H9 (cell line): ENCODE results near the gene KMT5B. TPM values are rescaled to one million over a fixed set of nuclear protein-coding genes. Genes with fewer than 3 reads are reported as not detected.
A peak's percentile ranks its signal among the peaks of the same experiment; 100 is the strongest.

Experiments
- DNase-seq: peaks from one replicate; pipeline ENCODE4 v3.0.0-alpha.2; 2017
- H2AFZ ChIP-seq: one replicate; pipeline ENCODE4 v1.6.1; 2013; ENCODE audit warnings: mild to moderate bottlenecking, low read length, control low read depth, moderate library complexity
- H2AK5ac ChIP-seq: 2 replicates; pipeline ENCODE4 v1.6.1; 2013; ENCODE audit warnings: low read length, control low read depth, mixed read lengths; ENCODE audit not compliant: insufficient read length
- H2BK120ac ChIP-seq: one replicate; pipeline ENCODE4 v1.6.1; 2013; ENCODE audit warnings: low read depth, mild to moderate bottlenecking, low read length, control low read depth, inconsistent platforms; ENCODE audit not compliant: poor library complexity, severe bottlenecking
- H2BK12ac ChIP-seq: 2 replicates; pipeline ENCODE4 v1.6.1; 2013; ENCODE audit warnings: low read length, control low read depth, mixed read lengths, low read depth; ENCODE audit not compliant: insufficient read length
- H2BK15ac ChIP-seq: 2 replicates; pipeline ENCODE4 v1.6.1; 2013; ENCODE audit warnings: low read depth, low read length, control low read depth
- H2BK20ac ChIP-seq: one replicate; pipeline ENCODE4 v1.6.1; 2013; ENCODE audit warnings: low read depth, mild to moderate bottlenecking, low read length, control low read depth, inconsistent platforms; ENCODE audit not compliant: poor library complexity, severe bottlenecking
- H2BK5ac ChIP-seq: 2 replicates; pipeline ENCODE4 v1.6.1; 2013; ENCODE audit warnings: low read length, control low read depth, mixed read lengths; ENCODE audit not compliant: insufficient read length
- H3K14ac ChIP-seq: 2 replicates; pipeline ENCODE4 v1.6.1; 2013; ENCODE audit warnings: low read length, control low read depth; ENCODE audit not compliant: insufficient read depth
- H3K18ac ChIP-seq: 2 replicates; pipeline ENCODE4 v1.6.1; 2013; ENCODE audit warnings: low read depth, mild to moderate bottlenecking, mixed read lengths, low read length, control low read depth; ENCODE audit not compliant: insufficient read length
- H3K23ac ChIP-seq: 2 replicates; pipeline ENCODE4 v1.6.1; 2013; ENCODE audit warnings: low read length, control low read depth, mixed read lengths, low read depth; ENCODE audit not compliant: insufficient read length
- H3K23me2 ChIP-seq: 2 replicates; pipeline ENCODE4 v1.6.1; 2013; ENCODE audit warnings: low read depth, mild to moderate bottlenecking, mixed read lengths, low read length, control low read depth; ENCODE audit not compliant: insufficient read length, poor library complexity, severe bottlenecking
- H3K27ac ChIP-seq: 2 replicates; pipeline ENCODE4 v1.5.1; 2013; ENCODE audit warnings: low read length, control low read depth, mixed read lengths, low read depth; ENCODE audit not compliant: insufficient read length
- H3K27me3 ChIP-seq: 2 replicates; pipeline ENCODE4 v1.6.1; 2013; ENCODE audit warnings: low read length, control low read depth, inconsistent platforms; ENCODE audit not compliant: insufficient read depth
- H3K4ac ChIP-seq: 2 replicates; pipeline ENCODE4 v1.6.1; 2013; ENCODE audit warnings: low read depth, mild to moderate bottlenecking, control low read depth, inconsistent platforms, low read length, moderate library complexity
- H3K4me1 ChIP-seq: 2 replicates; pipeline ENCODE4 v1.6.1; 2013; ENCODE audit warnings: low read length, control low read depth, inconsistent platforms; ENCODE audit not compliant: insufficient read depth
- H3K4me2 ChIP-seq: 2 replicates; pipeline ENCODE4 v1.6.1; 2013; ENCODE audit warnings: low read length, control low read depth, mixed read lengths; ENCODE audit not compliant: insufficient read length, insufficient read depth
- H3K56ac ChIP-seq: 2 replicates; pipeline ENCODE4 v1.6.1; 2013; ENCODE audit warnings: low read depth, mild to moderate bottlenecking, mixed read lengths, low read length, control low read depth; ENCODE audit not compliant: insufficient read length
- H3K79me1 ChIP-seq: 2 replicates; pipeline ENCODE4 v1.6.1; 2013; ENCODE audit warnings: low read depth, mild to moderate bottlenecking, moderate library complexity, low read length, control low read depth, inconsistent platforms; ENCODE audit not compliant: insufficient read depth, poor library complexity, severe bottlenecking
- H3K79me2 ChIP-seq: 2 replicates; pipeline ENCODE4 v1.6.1; 2013; ENCODE audit warnings: low read length, control low read depth, inconsistent platforms; ENCODE audit not compliant: insufficient read depth
- H3K9ac ChIP-seq: 2 replicates; pipeline ENCODE4 v1.6.1; 2013; ENCODE audit warnings: low read length, control low read depth, mixed read lengths; ENCODE audit not compliant: insufficient read length; ENCODE audit errors: extremely low read depth
- H3K9me3 ChIP-seq: one replicate; pipeline ENCODE4 v1.6.1; 2013; ENCODE audit warnings: low read depth, low read length, inconsistent platforms; ENCODE audit not compliant: control insufficient read depth
- H3T11ph ChIP-seq: one replicate; pipeline ENCODE4 v1.6.1; 2013; ENCODE audit warnings: mild to moderate bottlenecking, low read length, control low read depth, inconsistent platforms
- H4K20me1 ChIP-seq: one replicate; pipeline ENCODE4 v1.6.1; 2013; ENCODE audit not compliant: control insufficient read depth, insufficient read length, insufficient read depth
- H4K5ac ChIP-seq: 2 replicates; pipeline ENCODE4 v1.6.1; 2013; ENCODE audit warnings: low read depth, mild to moderate bottlenecking, mixed read lengths, low read length, control low read depth; ENCODE audit not compliant: insufficient read length
- H4K8ac ChIP-seq: replicated peaks from 2 replicates; pipeline ENCODE4 v1.6.1; 2013; ENCODE audit warnings: low read length, control low read depth, mixed read lengths, low read depth; ENCODE audit not compliant: insufficient read length
- H4K91ac ChIP-seq: 2 replicates; pipeline ENCODE4 v1.6.1; 2013; ENCODE audit warnings: low read depth, mild to moderate bottlenecking, moderate library complexity, mixed read lengths, low read length, control low read depth; ENCODE audit not compliant: insufficient read length
- H3K27ac Mint-ChIP-seq, 3 experiments: 2 replicates in 2 of 3; 3 replicates in 1 of 3; pipeline ENCODE4 v1.8.0; 2020 to 2021; ENCODE audit warnings: mixed read lengths in 3 of 3, mild to moderate bottlenecking in 1 of 3, moderate library complexity in 1 of 3
- H3K27me3 Mint-ChIP-seq: 2 replicates; pipeline ENCODE4 v1.8.0; 2021; ENCODE audit warnings: low read depth, mild to moderate bottlenecking, moderate library complexity, mixed read lengths
- H3K36me3 Mint-ChIP-seq, 3 experiments: 2 replicates in 2 of 3; 3 replicates in 1 of 3; pipeline ENCODE4 v1.8.0; 2020 to 2021; ENCODE audit warnings: low read depth in 3 of 3, mixed read lengths in 3 of 3; ENCODE audit not compliant: insufficient read depth in 1 of 3
- H3K4me1 Mint-ChIP-seq, 2 experiments: 2 replicates each; pipeline ENCODE4 v1.8.0; 2020; ENCODE audit warnings: mixed read lengths in 2 of 2
- H3K4me3 Mint-ChIP-seq, 2 experiments: 2 replicates in 1 of 2; 3 replicates in 1 of 2; pipeline ENCODE4 v1.8.0; 2020 to 2021; ENCODE audit warnings: mild to moderate bottlenecking in 2 of 2, mixed read lengths in 2 of 2, moderate library complexity in 1 of 2
- H3K9me3 Mint-ChIP-seq, 2 experiments: 2 replicates in 1 of 2; 3 replicates in 1 of 2; pipeline ENCODE4 v1.8.0; 2020; ENCODE audit warnings: mild to moderate bottlenecking in 2 of 2, mixed read lengths in 2 of 2, moderate library complexity in 1 of 2
- WGBS: extraction: QIAGEN DNeasy Blood & Tissue Kit; methylation state at CpG from one replicate; pipeline ENCODE4 v1.1.7; 2013; ENCODE audit warnings: missing lambda C conversion rate, low lambda C conversion rate, mixed read lengths; ENCODE audit not compliant: insufficient read length; ENCODE audit errors: extremely low coverage; 5-methylcytosine and 5-hydroxymethylcytosine counted together
- total RNA-seq: library from RNA; stranded (reverse); gene quantifications from 2 replicates; pipeline ENCODE4 v1.2.1, GENCODE V29; 2021
- TF ChIP-seq, protein P1 (sequence below): fragments of 200-600 bp; sonication (generic); conservative IDR thresholded peaks from 3 replicates; pipeline ENCODE4 v1.8.0; 2021; ENCODE audit warnings: antibody characterized with exemption, mild to moderate bottlenecking

KMT5B gene
- total RNA-seq, 1 experiment from 2014 or later = 61.6 TPM

DNA sequence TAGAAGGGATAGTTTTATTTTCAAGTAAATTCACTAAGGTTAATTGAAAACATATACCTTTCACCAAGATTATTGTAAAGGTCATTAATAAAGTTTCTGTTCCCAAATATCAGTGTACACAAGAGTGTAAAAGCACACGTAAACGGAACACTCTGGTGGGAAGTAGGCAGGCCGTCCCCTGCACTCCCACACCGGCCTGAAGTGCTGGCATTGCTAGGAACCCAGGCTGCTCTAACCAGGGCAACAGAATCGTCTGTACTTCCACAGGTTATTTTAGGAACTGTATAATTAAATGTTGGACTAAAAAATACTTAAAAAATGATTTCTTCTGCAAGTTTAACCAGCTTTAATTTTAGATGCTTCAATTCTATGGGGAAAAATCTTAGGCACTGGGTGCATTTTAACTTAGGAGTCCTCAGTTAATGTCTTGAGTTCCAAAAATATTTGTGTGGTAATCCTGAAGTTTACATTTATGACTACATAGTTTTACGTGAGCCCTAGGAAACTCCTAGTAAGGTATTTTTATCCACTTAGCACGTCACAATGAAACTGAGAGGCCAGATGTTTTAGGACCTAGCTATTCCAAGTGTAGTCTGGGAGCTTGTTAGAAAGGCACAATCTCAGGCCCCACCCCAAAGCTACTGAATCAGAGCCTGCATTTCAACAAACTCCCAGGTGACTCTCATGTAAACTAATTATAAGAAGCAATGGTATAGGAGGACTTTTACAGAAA, 31.2 kb downstream of the KMT5B start:
- Histone ChIP-seq H2AFZ (no peak overlapping the region), H3K4me2 (no peak overlapping the region), H3K27ac (no peak overlapping the region), H4K20me1 (no peaks in the 10 kb centered on the region), H3K18ac (no peak overlapping the region), H3K23ac (no peak overlapping the region), H3K14ac (no peak overlapping the region), H2BK120ac (no peak overlapping the region), H4K8ac (no peak overlapping the region), H3K9ac (no peak overlapping the region), H3K79me1 (no peaks in the 10 kb centered on the region), H2BK15ac (no peak overlapping the region), H4K91ac (no peak overlapping the region), H3K9me3 (no peaks in the 10 kb centered on the region), H4K5ac (no peak overlapping the region), H3K27me3 (no peaks in the 10 kb centered on the region), H3K23me2 (no peaks in the 10 kb centered on the region), H2BK5ac (no peak overlapping the region), H3T11ph (no peak overlapping the region), H2AK5ac (no peak overlapping the region), H3K56ac (no peak overlapping the region), H3K4ac (no peak overlapping the region), H3K79me2 (no peaks in the 10 kb centered on the region), H2BK20ac (no peak overlapping the region), H2BK12ac (no peak overlapping the region), H3K4me1 (peaks cover 7% of the 10 kb centered on the region; the same call in 1 of the 2 replicates)
- Mint-ChIP-seq H3K27me3 (no peaks in the 10 kb centered on the region), H3K9me3 (no peaks in the 10 kb centered on the region), H3K36me3 (peaks cover 6 to 72% (median 66%) of the 10 kb centered on the region in 3 experiments), H3K4me3 (no peak overlapping the region), H3K27ac (0 out of 7 replicates have a peak overlapping the region, but pooled peaks of 1 of the 3 experiments have one; percentile 40), H3K4me1 (peaks cover 8 to 11% of the 10 kb centered on the region in 2 experiments)
- TF ChIP-seq, protein P1, sequence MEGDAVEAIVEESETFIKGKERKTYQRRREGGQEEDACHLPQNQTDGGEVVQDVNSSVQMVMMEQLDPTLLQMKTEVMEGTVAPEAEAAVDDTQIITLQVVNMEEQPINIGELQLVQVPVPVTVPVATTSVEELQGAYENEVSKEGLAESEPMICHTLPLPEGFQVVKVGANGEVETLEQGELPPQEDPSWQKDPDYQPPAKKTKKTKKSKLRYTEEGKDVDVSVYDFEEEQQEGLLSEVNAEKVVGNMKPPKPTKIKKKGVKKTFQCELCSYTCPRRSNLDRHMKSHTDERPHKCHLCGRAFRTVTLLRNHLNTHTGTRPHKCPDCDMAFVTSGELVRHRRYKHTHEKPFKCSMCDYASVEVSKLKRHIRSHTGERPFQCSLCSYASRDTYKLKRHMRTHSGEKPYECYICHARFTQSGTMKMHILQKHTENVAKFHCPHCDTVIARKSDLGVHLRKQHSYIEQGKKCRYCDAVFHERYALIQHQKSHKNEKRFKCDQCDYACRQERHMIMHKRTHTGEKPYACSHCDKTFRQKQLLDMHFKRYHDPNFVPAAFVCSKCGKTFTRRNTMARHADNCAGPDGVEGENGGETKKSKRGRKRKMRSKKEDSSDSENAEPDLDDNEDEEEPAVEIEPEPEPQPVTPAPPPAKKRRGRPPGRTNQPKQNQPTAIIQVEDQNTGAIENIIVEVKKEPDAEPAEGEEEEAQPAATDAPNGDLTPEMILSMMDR = no peak
- WGBS = no CpG with 5 or more reads among the region's 7 CpGs
- no peak for DNase-seq
